ENCODE measurements around the gene METTL21C. TPM values are rescaled to one million over a fixed set of nuclear protein-coding genes. Genes with fewer than 3 reads are reported as not detected.

METTL21C gene
- total RNA-seq, 1 donor from 2014 or later = not detected

- no peak for TF ChIP-seq CTCF (conservative IDR thresholded peaks at IDR 0.05; ENCODE audit: low read depth, low read length)
- no peak for DNase-seq (ENCODE audit: low read depth)
- H3K4me3 ChIP-seq (ENCODE audit: low read depth, low read length) = no peak overlapping the region
Measured at GRCh38 chr13:102680842-102681740, 13.8 kb downstream of the METTL21C start.

- H3K4me3 ChIP-seq (ENCODE audit: low read depth, low read length) = no peak overlapping the region
- no peak for TF ChIP-seq CTCF (conservative IDR thresholded peaks at IDR 0.05; ENCODE audit: low read depth, low read length)
Measured at GRCh38 chr13:102680133-102680717, 14.6 kb downstream of the METTL21C start.

GRCh38 chr13:102679449-102680132 is 15.3 kb downstream of the METTL21C start:
- H3K4me3 ChIP-seq (ENCODE audit: low read depth, low read length) = no peak overlapping the region
- no peak for DNase-seq (ENCODE audit: low read depth)
- no peak for TF ChIP-seq CTCF (conservative IDR thresholded peaks at IDR 0.05; ENCODE audit: low read depth, low read length)

More at GRCh38 chr13:102680133-102680717, 14.6 kb downstream of the METTL21C start:
- DNase-seq (ENCODE audit: low read depth) = no peak

GRCh38 chr13:102678339-102679107 is 16.3 kb downstream of the METTL21C start:
- no peak for TF ChIP-seq CTCF (conservative IDR thresholded peaks at IDR 0.05; ENCODE audit: low read depth, low read length)
- H3K4me3 ChIP-seq (ENCODE audit: low read depth, low read length) = no peak overlapping the region
- DNase-seq (ENCODE audit: low read depth) = no peak

- DNase-seq (ENCODE audit: low read depth) = no peak
- no peak for TF ChIP-seq CTCF (conservative IDR thresholded peaks at IDR 0.05; ENCODE audit: low read depth, low read length)
- no peak overlapping the region for H3K4me3 ChIP-seq (ENCODE audit: low read depth, low read length)
Measured at GRCh38 chr13:102677122-102677521, 17.7 kb downstream of the METTL21C start.

GRCh38 chr13:102675115-102675514 is 19.7 kb downstream of the METTL21C start:
- H3K4me3 ChIP-seq (ENCODE audit: low read depth, low read length) = no peak overlapping the region
- no peak for DNase-seq (ENCODE audit: low read depth)
- TF ChIP-seq CTCF (conservative IDR thresholded peaks at IDR 0.05; ENCODE audit: low read depth, low read length) = no peak

All from epithelial cell of proximal tubule (primary cell).